HG02623 (cell line): ENCODE measurements around the gene DLG1.

Source experiments
- ATAC-seq: cut with Tn5 transposase; IDR thresholded peaks from one replicate; pipeline ENCODE4 v1.9.1; 2021; ENCODE audit warnings: moderate library complexity; ENCODE audit not compliant: unreplicated experiment

DLG1 gene

DNA sequence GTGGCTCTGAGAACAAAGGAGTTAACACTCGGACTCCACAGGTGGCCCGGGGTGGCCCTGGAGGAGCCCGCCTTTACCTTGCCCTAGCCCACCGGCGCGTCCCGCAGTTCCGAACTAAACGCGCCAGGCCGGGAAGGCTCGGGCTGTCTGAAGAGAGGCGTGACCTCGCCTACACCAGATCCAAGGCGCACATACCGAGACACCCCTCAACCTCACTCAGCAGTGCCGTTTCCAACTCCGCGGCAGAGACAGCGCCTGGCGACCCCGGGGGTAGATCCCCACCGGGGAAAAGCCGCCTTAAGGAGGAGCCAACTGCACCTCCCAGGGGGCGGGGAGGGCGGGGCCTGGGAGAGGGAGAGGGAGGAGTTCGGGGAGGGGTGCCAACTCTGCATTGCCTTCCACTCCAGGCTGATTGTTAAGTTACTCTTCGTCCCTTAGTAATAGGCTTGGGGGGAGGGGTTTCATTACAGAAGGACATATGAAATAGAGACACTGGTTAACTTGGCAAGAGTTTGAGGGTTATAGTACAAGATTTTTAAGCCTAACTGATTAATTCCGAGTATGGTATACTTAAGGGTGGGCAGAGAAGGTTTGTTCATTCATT is at the start of gene DLG1:
Gene DLG1, minus strand, starts transcription at position 272 of the 604 bp plus-strand sequence. CDS start 1,408 bp downstream, outside the sequence.
- ATAC-seq, result peak; percentile 54

- no peak for ATAC-seq
These were observed 49.6 kb upstream of the DLG1 start for GRCh38 chr3:197348014-197348413.

GRCh38 chr3:197345390-197345789 is 47.0 kb upstream of the DLG1 start:
- no peak for ATAC-seq

GRCh38 chr3:197344582-197345318 is 46.3 kb upstream of the DLG1 start:
- no peak for ATAC-seq

- no peak for ATAC-seq
These were observed 45.4 kb upstream of the DLG1 start for GRCh38 chr3:197343656-197344408.

- no peak for ATAC-seq
These were observed 44.7 kb upstream of the DLG1 start for GRCh38 chr3:197343111-197343510.

GRCh38 chr3:197340521-197340871 is 42.1 kb upstream of the DLG1 start:
- no peak for ATAC-seq

DNA sequence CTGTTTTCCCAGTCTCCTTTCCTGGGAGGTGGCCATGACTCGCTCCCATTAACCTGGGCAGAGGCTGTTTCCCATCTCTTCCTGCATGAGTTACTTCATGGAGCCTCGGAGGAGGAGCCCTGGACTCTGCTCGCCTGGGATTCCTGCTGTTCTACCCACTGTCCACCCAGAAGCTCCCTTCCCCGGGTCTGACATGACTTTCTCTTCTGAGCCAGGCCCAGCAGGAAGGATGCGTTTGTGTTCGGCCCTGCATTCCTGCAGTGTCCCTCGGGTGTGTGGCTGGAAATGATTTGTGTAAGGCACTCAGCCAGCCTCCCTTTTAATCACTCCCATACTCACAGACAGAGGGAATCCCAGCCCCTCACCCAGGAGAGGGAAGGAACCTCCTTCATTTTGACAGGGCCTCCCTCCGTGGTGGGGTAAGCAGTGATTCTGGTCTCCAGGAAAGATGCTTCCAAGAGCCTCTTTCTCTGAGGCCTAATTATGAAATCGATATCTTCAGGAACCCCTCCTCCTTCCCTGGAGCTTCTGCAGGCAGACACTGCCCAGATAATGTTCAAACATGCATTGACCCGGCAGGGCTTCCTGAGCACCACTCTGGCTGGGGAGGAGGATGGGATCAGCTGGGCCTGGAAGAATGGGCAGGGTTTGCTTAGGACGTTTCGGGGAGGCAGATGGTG is 41.6 kb upstream of the DLG1 start:
- no peak for ATAC-seq

- no peak for ATAC-seq
These were observed 40.2 kb upstream of the DLG1 start for GRCh38 chr3:197338586-197338985.

GRCh38 chr3:197337656-197338055 is 39.2 kb upstream of the DLG1 start:
- no peak for ATAC-seq

GRCh38 chr3:197337214-197337613 is 38.8 kb upstream of the DLG1 start:
- ATAC-seq, result no peak

DNA sequence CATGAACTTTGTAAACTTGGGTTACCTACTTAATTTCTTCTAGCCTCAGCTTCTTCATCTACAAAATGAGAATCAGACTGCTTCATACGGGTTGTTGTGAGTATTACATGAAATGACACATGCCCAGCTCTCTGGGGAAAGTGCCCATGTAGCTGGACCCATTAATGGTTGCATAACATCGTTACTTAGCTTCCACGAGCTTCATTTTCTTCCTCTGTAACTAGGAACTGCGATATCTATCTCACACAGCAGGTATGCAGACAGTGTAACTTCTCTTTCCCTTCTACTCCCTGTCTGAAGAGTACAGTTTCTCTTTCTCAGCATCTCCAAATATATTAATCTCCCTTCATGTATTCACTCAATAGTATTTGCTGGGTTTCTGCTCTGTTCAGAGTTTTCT is 37.9 kb upstream of the DLG1 start:
- no peak for ATAC-seq

GRCh38 chr3:197335428-197336132 is 37.2 kb upstream of the DLG1 start:
- no peak for ATAC-seq

- no peak for ATAC-seq
These were observed 35.7 kb upstream of the DLG1 start for GRCh38 chr3:197333901-197334639.

DNA sequence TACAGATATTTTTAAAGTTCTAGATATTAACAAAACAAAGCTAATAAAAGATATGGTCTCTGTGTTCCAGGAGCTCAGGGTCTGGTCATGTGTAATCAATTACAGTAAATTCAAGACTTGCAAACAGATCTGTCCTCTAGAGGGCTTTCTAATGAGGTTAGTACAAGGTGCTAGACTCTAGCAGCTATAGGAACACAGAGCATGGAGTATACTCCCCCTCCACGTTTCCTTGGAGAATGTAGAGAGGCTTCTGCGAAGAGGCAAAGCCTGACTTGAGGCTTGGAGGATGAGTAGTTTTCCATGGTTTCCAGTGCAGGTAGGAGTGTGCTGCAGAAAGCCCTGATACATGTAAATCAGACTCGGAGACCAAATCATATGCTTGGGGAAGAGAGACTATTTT is 32.7 kb upstream of the DLG1 start:
- no peak for ATAC-seq

DNA sequence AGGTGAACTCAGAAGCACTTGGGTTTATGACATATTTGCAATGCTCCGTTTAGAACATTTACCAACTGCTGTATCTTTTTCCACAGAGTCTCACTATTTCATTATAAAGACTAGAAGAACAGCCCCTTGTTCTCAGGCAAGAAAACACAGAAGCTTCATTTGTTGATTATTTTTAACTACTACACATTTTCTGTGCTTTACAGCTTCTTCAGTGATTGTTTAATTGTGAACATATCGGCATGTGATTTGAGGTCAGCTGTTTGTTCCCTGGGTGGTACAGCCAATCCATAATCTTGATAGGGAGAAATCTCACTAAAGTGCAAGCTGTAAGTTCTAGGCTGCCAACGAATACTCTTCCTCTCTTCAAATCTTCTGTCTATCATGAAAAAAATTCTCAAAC is 31.0 kb upstream of the DLG1 start:
- no peak for ATAC-seq

- ATAC-seq, result no peak
These were observed 29.8 kb upstream of the DLG1 start for GRCh38 chr3:197328198-197328597.

- ATAC-seq, result no peak
These were observed 29.3 kb upstream of the DLG1 start for GRCh38 chr3:197327701-197328100.

DNA sequence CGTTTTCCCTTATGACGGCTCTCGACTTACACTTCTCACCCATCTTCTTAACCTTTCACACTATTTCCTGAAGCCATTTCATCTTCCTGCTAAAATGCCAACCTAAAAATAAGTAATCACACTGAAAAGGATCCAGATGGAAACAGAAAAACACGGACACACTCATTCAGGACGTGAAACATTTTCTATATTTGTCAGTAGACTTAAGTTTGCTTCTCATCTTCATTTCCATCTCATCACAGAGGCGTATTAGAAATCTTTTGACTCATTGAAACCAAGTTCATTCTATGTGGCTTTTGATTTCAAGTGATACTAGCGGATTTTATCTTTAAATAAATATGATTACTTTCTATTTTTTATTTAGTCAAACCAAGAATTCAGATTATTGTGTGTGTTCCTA is 27.4 kb upstream of the DLG1 start:
- no peak for ATAC-seq

GRCh38 chr3:197322149-197322548 is 23.7 kb upstream of the DLG1 start:
- no peak for ATAC-seq
